Hematopoietic multipotent progenitor cell treated with erythropoietin and hydrocortisone succinate and interleukin-3 and kit ligand, for 17 days (in vitro differentiated cells): ENCODE data around the gene GBA3.

Experiments
- DNase-seq: peaks from one replicate; pipeline ENCODE4 v3.0.0-alpha.2; 2015; ENCODE audit warnings: low spot score

The GBA3 gene

DNA sequence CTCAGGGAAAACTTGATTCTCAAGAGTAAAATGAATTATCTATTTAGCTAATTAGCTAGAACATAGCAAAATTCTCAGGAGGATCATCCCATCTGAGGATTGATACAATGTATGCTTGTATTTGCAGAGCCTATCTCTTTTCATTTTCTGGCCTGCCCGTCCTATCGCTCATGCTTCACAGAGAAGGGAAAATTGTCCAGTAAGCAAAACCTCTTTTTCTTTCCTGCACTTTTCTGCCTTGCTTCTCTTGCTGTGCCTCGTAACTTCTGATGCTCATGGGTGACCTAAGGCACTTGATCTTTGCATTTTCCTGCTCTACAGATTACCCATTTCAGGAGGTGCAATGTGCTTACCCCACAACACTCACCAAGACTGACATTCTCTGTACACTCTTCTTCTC, 88.1 kb downstream of the GBA3 start:
- no peak for DNase-seq

- DNase-seq: no peak
Measured at GRCh38 chr4:22787753-22788375, 95.1 kb downstream of the GBA3 start.

GRCh38 chr4:22790631-22791030, 97.9 kb downstream of the GBA3 start:
- DNase-seq: no peak

DNA sequence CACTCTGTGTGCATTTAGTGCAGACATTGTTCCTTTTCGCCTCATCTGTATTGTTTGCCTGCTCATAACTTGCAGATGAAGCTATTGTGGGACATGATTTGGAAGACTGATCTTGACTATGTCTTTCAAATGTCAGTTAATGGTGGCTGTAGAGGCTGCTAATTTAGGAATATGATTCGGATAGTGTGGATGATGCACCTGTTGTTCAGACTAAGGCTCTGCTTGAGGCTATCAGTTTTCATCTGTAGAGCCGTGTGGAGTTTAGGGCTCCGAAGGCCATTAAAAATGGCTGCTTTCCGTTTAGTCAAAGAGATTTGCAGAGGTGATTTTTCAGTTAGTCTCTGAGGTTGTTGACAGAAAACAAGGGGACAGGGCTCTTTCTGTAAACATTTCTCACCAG, 102.0 kb downstream of the GBA3 start:
- DNase-seq: no peak

DNA sequence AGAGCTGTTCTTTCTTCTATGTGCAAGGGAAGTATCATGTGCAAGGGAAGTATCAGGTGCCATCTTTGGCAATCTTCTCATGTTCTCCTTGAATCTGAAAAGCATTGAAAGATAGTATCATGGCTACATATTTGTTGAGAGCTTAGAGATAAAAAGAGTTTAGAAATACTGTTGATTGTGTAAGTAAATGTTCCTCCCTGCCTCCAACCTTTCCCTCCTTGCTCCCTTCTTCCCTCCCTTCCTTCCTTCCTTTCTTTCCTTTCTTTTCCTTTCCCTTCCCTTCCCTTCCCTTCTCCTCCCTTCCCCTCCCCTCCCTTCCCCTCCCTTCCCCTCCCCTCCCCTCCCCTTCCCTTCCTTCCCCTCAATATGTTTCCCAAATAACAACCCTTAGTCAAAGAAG, 108.7 kb downstream of the GBA3 start:
- DNase-seq: no peak

DNA sequence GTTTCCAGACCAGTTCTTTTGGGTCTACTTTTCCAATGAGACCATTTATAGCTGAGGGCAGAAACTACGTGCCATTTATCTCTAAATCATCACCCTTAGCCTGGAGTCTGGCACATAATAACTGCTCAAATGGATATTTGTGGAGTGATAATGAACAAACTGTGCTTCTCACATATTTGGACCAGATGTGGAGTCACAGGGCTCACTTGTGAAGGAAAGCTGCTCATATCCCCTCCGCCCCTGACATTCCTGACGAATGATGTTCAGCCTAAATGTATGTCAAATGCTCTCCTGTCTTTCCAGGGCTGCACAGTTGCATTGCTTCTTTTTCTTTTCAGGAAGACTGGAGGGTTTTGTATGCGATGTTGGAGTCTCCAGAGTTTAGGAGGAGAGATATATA, 110.1 kb downstream of the GBA3 start:
- no peak for DNase-seq

DNA sequence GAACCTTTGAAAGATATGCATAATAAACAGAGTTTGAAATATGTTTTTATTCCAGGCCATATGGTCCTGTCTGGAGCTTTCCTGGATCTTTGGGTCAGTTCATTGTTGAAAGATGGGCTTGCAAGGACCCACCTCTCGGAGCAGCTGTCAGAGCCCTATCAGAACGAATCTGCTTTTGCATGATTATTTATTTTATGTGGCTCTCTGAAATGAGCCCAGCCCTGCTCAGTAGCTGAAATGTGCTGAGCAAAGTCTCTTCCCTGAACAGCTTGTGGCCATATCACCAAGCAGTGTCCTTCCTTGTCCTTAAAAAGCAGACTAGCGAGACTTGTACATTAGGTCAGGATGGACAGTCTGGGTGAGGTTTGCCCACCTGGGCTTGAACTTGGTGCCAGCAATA, 110.8 kb downstream of the GBA3 start:
- no peak for DNase-seq

DNA sequence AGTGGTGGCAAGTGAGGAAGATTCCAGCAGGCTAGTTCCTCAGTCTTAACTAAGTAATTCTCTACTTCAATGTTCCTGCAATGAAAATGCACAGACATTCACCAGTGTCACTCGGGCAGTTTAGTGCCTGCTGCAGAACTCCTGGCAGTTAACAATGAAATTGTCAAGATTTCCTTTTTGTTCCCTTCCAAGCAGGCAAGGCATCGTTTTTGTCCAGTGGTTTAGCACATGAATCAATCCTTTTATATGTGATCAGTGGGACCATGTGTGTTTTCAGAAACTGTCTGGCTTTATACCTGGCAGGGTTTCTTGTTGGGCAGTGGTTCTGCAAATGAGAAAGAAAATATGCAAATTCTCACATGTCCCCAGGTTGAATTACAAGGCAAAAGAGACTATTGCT, 122.2 kb downstream of the GBA3 start:
- DNase-seq: no peak

DNA sequence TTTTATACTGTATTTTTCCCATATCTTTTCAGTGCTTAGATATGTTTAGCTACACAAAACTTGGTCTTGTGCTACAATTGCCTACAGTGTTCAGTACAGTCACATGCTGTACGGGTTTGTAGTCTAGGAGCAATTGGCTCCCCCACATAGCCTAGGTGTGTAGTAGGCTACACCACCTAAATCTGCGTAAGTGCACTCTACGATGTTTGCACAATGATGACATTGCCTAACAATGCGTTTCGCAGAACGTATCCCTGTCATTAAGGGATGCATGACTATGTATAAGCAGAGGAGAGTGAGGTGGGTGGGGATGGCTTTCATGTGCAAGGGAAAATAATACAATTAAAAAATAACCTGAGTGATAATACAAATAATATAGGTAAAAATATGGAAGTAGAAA, 131.4 kb downstream of the GBA3 start:
- DNase-seq: no peak

DNA sequence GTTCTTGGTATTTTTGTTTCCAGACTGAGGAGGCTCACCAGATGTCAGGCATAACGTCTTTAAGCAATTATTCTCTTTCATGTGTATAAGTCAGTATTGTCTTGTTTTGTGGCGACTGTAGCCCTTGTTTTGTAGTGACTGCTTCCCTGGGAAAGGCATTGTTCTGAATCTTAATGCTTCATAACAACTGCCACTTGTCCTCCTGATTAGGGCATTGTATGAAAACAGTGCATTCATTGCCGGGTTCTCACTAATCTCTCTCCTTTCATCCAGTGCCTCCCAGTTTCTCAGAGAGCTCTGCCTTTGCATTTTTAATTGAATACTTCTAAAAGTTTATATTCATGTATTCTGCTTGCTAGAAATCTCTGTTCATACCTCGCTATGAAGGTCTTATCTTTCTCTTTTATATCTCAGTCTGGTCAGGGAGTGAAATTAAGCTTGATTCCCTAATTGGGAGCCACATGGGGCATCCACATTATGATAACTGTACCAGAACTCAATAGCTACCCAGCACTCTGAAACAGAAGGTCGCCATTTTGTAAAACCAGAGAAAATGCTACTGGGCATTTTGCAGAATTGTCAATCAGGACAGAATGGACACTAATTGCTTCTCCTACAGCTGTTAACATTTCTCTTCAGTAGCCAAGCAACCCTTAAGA, 149.8 kb downstream of the GBA3 start:
- DNase-seq: no peak

- DNase-seq: no peak
Measured at GRCh38 chr4:22848332-22848731, 155.6 kb downstream of the GBA3 start.

DNA sequence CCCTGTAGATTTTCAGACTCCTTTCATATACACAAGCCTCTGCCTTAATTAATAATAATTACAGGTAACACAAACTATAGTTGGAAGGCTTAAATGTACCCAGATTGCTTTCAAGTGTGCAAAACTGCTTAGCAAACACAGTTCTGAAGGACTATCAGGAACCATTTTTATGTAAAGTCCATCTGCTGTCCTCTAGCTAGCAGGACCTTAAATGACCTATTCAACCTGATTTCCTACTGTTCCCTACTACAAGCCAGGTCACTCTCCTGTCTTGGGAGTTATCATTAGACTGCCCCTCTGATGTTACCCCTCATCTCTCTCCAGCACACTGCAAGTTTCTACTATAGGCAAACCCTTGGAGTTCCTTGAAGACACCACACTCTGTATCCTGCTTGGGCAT, 157.3 kb downstream of the GBA3 start:
- DNase-seq: no peak

- no peak for DNase-seq
Measured at GRCh38 chr4:22850630-22851029, 157.9 kb downstream of the GBA3 start.

DNA sequence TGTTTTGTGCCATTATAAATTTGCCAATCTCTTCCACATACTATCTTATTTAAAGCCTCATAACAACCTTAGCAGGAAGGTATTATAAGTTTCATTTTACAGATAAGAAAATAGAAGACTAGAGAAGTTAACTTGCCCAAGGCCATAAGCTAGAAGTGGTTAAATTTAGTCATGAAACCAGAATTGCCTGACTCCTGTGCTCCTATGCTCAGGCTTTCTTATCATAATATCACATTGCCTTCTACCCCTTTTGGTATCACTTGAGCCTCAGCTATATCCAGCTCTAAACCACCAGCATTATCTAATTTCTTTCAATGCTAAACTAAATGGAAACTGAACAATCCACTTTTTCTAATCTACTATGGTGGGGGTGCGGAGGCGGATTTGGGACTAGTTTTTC, 164.7 kb downstream of the GBA3 start:
- no peak for DNase-seq

- DNase-seq: no peak
Measured at GRCh38 chr4:22859318-22859717, 166.6 kb downstream of the GBA3 start.
